ENCODE measurements around the gene OR5B17.
"Not testable (repeated sequence)": the region's sequence is repeated elsewhere in the genome, so short reads cannot be mapped to it uniquely, and the experiment has no call there.

Gene OR5B17

GRCh38 chr11:58358969-58359368 lies at the start of gene OR5B17:
OR5B17 (minus strand) TSS chr11:58359069; CDS start chr11:58359069, 0 bp downstream.
- DNase-seq = no peak

- DNase-seq = no peak
Measured at GRCh38 chr11:58406774-58407173, 47.9 kb upstream of the OR5B17 start, which contains the start of gene OR5B3. OR5B3 (minus strand) TSS chr11:58406874; CDS start chr11:58403409, 3,465 bp downstream.

- not testable (repeated sequence) for DNase-seq
Measured at GRCh38 chr11:58399622-58400021, 40.8 kb upstream of the OR5B17 start.

- no peak for DNase-seq
Measured at GRCh38 chr11:58395581-58395980, 36.7 kb upstream of the OR5B17 start.

GRCh38 chr11:58394195-58394594 lies 35.3 kb upstream of the OR5B17 start:
- no peak for DNase-seq

- DNase-seq = no peak
Measured at GRCh38 chr11:58392746-58393145, 33.9 kb upstream of the OR5B17 start.

GRCh38 chr11:58391879-58392278 lies 33.0 kb upstream of the OR5B17 start:
- no peak for DNase-seq

- DNase-seq = no peak
Measured at GRCh38 chr11:58390551-58391063, 31.7 kb upstream of the OR5B17 start.

- DNase-seq = no peak
Measured at GRCh38 chr11:58354727-58355126, 4.1 kb downstream of the OR5B17 start.

- no peak for DNase-seq
Measured at GRCh38 chr11:58345204-58345603, 13.7 kb downstream of the OR5B17 start.

GRCh38 chr11:58334708-58335107 lies 24.2 kb downstream of the OR5B17 start:
- no peak for DNase-seq

GRCh38 chr11:58330861-58331260 lies 28.0 kb downstream of the OR5B17 start:
- DNase-seq = no peak

GRCh38 chr11:58318532-58318931 lies 40.3 kb downstream of the OR5B17 start:
- DNase-seq = no peak

- no peak for DNase-seq
Measured at GRCh38 chr11:58316142-58316541, 42.7 kb downstream of the OR5B17 start.
